Peyer's patch (tissue), 4 donors: Measurements from ENCODE around the gene TUBD1.

Experiments used
- CTCF ChIP-seq, 6 experiments: fragments of 450-650 bp in 4 of 6; fragments of 200-600 bp in 2 of 6; sonication (generic) in 1 of 6; IDR thresholded peaks; one replicate each; pipeline ENCODE4 v1.5.1; 2017 to 2019; ENCODE audit warnings: antibody characterized with exemption in 6 of 6, mild to moderate bottlenecking in 3 of 6, moderate library complexity in 1 of 6
- POLR2A ChIP-seq, 2 donors: fragments of 450-650 bp; IDR thresholded peaks; one replicate each; pipeline ENCODE4 v1.5.1; 2017; ENCODE audit warnings: antibody characterized with exemption in 2 of 2, mild to moderate bottlenecking in 2 of 2, moderate library complexity in 2 of 2

DNA sequence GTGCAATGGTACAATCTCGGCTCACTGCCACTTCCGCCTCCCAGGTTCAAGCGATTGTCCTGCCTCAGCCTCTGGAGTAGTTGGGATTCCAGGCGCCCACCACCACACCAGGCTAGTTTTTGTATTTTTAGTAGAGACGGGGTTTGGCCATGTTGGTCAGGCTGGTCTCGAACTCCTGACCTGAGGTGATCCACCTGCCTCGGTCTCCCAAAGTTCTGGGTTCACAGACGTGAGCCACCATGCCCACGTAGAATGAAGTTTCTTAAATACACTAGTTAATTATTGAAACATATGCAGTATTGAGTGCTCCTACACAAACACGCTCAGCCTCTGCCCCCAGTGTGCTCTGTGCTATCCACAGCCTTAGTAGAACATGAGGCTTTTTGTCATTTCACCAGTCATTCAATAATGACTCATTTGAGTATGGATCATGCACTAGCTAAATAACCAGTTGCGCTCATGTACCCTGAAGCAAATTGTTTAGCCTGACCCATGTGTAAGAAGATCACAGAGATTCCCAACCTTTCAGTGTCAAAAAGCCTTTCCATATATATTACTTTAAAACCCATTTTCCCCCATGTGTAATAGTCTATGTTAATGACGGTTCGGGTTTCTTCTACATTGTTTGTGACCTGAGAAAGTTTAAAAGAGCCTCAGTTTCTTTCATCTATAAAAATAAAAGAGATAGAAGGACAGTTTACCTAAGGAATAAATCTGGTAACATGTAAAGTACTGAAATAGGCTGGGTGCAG, 49.7 kb downstream of the TUBD1 start:
- TF ChIP-seq CTCF (IDR thresholded peaks at IDR 0.05) = peak in 1 of 6 experiments; percentile 2
- TF ChIP-seq POLR2A (IDR thresholded peaks at IDR 0.05) = peak; percentile 68 to 83
